Stimulated activated CD8-positive, alpha-beta memory T cell treated with anti-CD3 and anti-CD28 coated beads, Interleukin-12 subunit alpha, Interleukin-12 subunit beta, amount 100 ng/mL, for 1 hour (primary cell): ENCODE data around the gene DCP1A.
"Not testable (repeated sequence)": the region's sequence is repeated elsewhere in the genome, so short reads cannot be mapped to it uniquely, and the experiment has no call there.

Experiments
- DNase-seq: peaks from one replicate; pipeline ENCODE4 v3.0.0-alpha.2; 2020; ENCODE audit warnings: low read depth

The DCP1A gene

DNA sequence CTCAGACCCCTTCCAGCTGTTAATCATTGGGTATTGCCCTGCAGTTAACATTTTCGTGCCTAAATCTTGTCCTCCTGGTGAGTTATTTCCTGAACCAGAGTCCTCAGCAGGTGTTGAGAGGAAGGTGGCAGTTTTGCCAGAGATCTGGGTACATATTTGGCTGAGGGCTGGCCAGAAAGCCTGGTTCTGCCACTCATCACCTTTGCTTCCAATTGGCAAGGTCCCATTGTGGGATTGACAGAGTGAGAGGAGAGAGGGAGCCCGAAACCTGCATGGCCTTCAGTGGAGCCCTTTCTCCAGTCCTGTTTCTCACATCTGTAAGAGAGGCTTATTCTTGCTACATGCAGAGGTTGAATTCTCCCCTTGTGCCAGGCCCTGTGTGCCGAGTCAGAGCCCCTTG is 82.6 kb downstream of the DCP1A start:
- no peak for DNase-seq

- DNase-seq: no peak
Observed at GRCh38 chr3:53263907-53264306, 83.4 kb downstream of the DCP1A start.

GRCh38 chr3:53261712-53262111 is 85.6 kb downstream of the DCP1A start:
- DNase-seq: no peak

GRCh38 chr3:53260286-53260785 is 87.0 kb downstream of the DCP1A start:
- DNase-seq: no peak

- no peak for DNase-seq
Observed at GRCh38 chr3:53259427-53260259, 87.7 kb downstream of the DCP1A start.

GRCh38 chr3:53258600-53259426 is 88.5 kb downstream of the DCP1A start:
- no peak for DNase-seq

GRCh38 chr3:53257465-53257864 is 89.9 kb downstream of the DCP1A start:
- no peak for DNase-seq

GRCh38 chr3:53256704-53257055 is 90.7 kb downstream of the DCP1A start:
- no peak for DNase-seq

DNA sequence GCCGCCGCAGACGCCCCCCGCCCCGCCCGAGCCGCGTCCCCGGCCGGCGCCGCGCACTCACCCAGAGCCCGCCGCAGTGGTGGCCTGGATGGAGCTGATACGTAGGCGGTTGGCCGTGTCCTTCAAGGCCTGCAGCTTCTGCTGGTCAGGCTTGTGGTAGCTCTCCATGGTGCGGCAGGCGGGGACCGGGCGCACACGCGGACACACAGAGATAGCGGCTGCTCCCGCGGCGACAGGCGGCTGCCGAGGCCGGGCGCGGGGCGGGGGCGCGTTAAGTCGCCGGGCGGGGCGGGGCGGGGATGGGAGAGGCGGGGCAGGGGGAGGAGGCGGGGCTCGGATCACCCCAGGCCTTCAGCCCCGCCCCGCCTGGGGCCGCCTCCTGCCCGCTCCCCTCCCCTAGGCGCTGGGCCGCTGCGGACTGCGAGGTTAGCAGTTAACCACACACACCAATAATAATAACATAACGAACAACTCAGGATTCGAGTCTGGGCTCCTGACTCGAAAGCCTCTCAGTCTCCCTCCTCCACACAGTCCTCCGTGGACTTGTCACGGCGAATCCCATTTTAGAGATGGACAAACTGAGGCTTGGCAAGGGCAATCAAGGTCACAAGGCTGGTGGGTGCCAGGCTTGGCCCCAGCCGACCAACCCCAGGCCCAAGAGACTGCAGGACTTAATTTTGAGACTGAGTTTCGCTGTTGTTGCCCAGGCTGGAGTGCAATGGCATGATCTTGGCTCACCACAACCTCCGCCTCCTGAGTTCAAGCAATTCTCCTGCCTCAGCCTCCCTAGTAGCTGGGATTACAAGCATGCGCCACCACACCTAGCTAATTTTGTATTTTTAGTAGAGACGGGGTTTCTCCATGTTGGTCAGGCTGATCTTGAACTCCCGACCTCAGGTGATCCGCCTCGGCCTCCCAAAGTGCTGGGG is 91.3 kb downstream of the DCP1A start, which contains the start of gene TKT:
TSS of gene TKT (minus strand) at position 248 of the 929 bp plus-strand sequence. CDS start at position 168, 80 bp downstream.
- peak; percentile 54 for DNase-seq

- DNase-seq: no peak
Observed at GRCh38 chr3:53255423-53255774, 91.9 kb downstream of the DCP1A start.

DNA sequence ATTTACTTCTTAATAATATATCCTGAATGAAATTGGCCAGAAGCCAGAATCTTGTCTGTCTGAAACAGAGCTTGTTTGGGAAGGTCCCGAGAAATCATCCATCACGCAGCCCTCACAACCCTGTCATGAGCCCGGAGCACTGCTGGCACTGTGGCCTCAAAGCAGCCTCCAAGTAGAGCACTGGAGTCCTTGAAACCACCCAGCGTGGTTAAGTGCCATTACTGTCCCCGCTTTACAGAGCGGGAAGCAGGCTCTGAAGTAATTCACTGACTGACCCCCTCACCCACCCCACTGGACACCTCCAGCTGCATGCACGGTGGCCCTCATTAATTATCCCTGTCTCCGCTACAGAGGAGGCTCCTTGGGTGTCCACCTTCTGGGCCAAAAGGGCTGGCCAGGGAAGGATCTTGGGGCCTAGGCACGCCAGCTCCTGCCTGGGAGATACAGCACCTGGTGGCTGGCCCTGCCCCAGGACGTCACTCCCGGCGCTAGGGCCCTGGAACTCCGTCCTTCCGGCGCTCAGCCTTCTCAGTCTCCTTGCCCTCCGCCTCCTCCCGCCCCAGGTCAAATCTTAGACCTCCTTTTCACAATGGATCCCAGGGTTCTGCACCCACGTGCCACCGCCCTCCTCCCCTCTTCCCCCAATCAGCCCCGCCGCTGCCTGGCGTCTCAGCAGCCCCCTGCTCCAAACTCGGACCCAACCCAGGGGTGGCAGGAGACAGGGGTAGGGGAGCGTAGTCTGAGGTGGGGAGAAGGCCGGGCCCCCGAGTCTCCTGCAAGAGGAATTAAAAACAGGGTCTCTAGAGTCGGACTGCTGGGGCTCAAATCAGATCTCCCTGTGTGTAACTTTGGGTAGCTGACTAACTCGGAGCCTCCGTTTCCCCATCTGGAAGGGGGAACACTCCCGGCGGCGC is 92.6 kb downstream of the DCP1A start:
- no peak for DNase-seq

DNA sequence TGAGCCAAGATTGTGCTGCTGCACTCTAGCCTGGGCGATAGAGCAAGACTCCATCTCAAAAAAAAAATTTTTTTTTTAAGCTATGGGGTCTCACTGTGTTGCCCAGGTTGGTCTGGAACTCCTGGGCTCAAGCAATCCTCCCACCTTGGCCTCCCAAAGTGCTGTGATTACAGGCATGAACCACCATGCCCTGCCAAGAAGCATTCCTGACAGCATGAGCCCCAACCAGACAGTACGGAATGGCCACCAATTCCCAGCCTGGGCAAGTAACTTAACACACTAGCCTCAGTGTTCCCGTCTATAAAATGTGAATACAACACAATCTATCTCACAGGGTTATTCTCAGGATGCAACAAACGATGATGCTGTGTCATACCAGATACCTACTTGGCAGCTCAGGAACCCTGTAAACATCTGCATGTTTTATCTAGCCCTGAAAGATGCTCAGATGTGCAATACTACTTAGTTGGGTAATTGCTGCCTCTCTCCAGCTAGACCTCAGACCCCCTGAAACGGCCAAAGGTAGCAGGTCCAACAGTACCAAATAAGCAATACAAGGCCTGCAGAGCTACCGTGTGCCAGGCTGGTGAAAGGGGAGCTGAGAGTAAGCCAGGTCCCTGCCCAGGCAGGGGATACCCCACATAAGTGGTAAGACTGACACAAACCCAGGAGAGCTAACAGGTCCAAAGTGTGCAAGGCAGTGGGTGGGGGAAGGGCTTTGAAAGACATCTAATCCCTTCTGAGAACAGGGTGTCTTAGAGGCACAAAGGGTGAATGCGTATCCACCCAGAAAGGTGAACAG is 93.4 kb downstream of the DCP1A start:
- DNase-seq: no peak

DNA sequence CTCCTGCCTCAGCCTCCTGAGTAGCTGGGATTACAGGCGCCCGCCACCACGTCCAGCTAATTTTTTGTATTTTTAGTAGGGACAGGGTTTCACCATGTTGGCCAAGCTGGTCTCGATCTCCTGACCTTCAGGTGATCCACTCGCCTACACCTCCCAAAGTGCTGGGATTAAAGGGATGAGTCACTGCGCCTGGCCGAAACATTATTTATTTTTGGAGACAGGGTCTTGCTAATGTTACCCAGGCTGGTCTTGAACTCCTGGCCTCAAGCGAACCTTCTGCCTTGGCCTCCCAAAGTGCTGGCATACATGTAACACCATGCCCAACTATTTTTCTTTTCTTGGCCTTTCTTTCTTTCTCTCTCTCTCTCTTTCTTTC is 94.4 kb downstream of the DCP1A start:
- not testable (repeated sequence) for DNase-seq

DNA sequence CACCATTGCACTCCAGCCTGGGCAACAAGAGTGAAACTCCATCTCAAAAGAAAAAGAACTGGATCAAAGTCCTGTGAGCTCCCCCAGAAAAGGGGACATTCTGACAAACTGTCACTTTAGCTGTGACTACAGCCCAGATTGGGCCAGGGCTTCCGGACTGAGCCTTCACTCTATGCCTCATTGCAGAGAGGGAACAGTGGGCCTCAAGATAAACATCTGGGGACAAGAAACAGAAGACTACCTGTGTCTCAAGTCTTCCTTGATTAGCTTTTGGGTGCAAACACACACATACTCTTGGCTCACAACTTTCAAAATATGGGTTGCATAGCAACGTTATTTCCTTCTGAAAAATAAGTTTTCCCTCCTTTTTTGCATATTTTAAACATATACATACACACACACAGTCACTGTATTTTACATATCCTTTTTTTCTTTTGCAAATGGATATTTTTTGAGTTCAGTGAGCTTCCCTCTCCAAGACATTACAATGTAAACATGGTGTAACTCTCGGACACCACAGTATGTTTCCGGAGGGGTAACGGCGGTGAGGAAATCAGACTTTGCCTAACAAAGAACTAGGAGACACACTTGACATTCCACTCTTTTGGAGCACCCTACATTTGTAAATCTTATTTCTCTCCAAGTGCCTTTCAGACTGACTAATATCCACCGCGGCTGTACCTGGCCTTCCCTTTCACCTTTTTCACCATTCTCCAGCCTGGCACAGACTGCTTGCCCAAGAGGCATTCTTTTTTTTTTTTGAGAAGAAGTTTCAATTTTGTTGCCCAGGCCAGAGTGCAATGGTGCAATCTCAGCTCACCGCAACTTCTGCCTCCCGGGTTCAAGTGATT is 95.0 kb downstream of the DCP1A start:
- DNase-seq: no peak

GRCh38 chr3:53250881-53251605 is 96.3 kb downstream of the DCP1A start:
- DNase-seq: no peak

- DNase-seq: no peak
Observed at GRCh38 chr3:53250453-53250852, 96.9 kb downstream of the DCP1A start.

GRCh38 chr3:53248161-53248560 is 99.2 kb downstream of the DCP1A start:
- DNase-seq: no peak

DNA sequence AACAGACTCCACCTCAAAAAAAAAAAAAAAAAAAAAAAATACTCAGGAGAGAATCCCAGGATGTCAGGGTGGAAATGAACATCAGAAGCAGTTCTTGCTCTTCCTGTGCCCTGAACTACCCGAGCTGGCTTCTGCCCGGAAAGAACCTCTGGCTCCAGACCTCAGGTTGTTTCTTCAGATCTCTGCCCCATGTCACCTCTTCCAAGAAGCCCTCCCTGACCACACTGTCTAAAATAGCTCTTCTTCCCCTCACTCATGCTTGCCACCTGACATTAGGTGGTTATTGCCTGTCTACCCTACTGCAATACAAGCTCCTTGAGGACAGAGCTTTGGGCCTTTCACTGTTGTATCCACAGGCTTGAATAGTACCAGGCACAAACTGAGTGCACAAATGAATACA is 99.7 kb downstream of the DCP1A start:
- no peak for DNase-seq
